ENCODE data around the gene TRIM63.

GRCh38 chr1:26032656-26033357 is 34.6 kb downstream of the TRIM63 start:
- TF ChIP-seq ZNF274 (IDR thresholded peaks at IDR 0.05; ENCODE audit: low read depth, low read length) (no peak), YY1 (IDR thresholded peaks at IDR 0.05; ENCODE audit: insufficient read depth, insufficient read length) (no peak)
